GM23248 (cell line): ENCODE measurements around the gene RPS3. TPM values are rescaled to one million over a fixed set of nuclear protein-coding genes. Genes with fewer than 3 reads are reported as not detected.

Experiments
- DNase-seq: peaks from one replicate; pipeline ENCODE4 v3.0.0-alpha.2; 2015
- H2AFZ ChIP-seq: fragments of 200-600 bp; sonication (generic); 2 replicates; pipeline ENCODE4 v1.6.1; 2016; ENCODE audit warnings: antibody characterized with exemption
- H3F3A ChIP-seq: fragments of 200-600 bp; sonication (generic); 2 replicates; pipeline ENCODE4 v1.6.1; 2016; ENCODE audit warnings: mild to moderate bottlenecking, antibody characterized with exemption, mixed run types; ENCODE audit not compliant: insufficient read depth
- H3K27ac ChIP-seq: fragments of 200-600 bp; sonication (generic); 2 replicates; pipeline ENCODE4 v1.5.1; 2016; ENCODE audit warnings: mild to moderate bottlenecking
- H3K27me3 ChIP-seq: fragments of 200-600 bp; sonication (generic); replicated peaks from 2 replicates; pipeline ENCODE4 v1.6.1; 2016; ENCODE audit warnings: mild to moderate bottlenecking; ENCODE audit not compliant: insufficient read depth
- H3K36me3 ChIP-seq: fragments of 200-600 bp; sonication (generic); 2 replicates; pipeline ENCODE4 v1.6.1; 2016; ENCODE audit warnings: low read depth, mild to moderate bottlenecking
- H3K4me1 ChIP-seq: fragments of 200-600 bp; sonication (generic); 2 replicates; pipeline ENCODE4 v1.6.1; 2016; ENCODE audit warnings: mild to moderate bottlenecking; ENCODE audit not compliant: insufficient read depth
- H3K4me2 ChIP-seq: fragments of 200-600 bp; sonication (generic); one replicate; pipeline ENCODE4 v1.6.1; 2016; ENCODE audit warnings: mild to moderate bottlenecking; ENCODE audit not compliant: unreplicated experiment
- H3K4me3 ChIP-seq: fragments of 200-600 bp; sonication (generic); 2 replicates; pipeline ENCODE4 v1.5.1; 2016; ENCODE audit warnings: mild to moderate bottlenecking
- H3K79me2 ChIP-seq: fragments of 200-600 bp; sonication (generic); 2 replicates; pipeline ENCODE4 v1.6.1; 2016; ENCODE audit warnings: mild to moderate bottlenecking; ENCODE audit not compliant: insufficient read depth
- H3K9ac ChIP-seq: fragments of 200-600 bp; sonication (generic); 2 replicates; pipeline ENCODE4 v1.6.1; 2016; ENCODE audit warnings: mild to moderate bottlenecking
- H3K9me2 ChIP-seq: fragments of 200-600 bp; sonication (generic); 2 replicates; pipeline ENCODE4 v1.6.1; 2016; ENCODE audit warnings: mixed run types, mild to moderate bottlenecking, moderate library complexity; ENCODE audit not compliant: insufficient read depth
- H3K9me3 ChIP-seq: fragments of 200-600 bp; sonication (generic); one replicate; pipeline ENCODE4 v1.6.1; 2017; ENCODE audit warnings: low read depth
- H4K20me1 ChIP-seq: fragments of 200-600 bp; sonication (generic); 2 replicates; pipeline ENCODE4 v1.6.0; 2016; ENCODE audit not compliant: insufficient read depth
- EZH2 ChIP-seq: fragments of 200-600 bp; sonication (generic); IDR thresholded peaks from 2 replicates; pipeline ENCODE4 v1.6.1; 2018; ENCODE audit warnings: antibody characterized with exemption, mild to moderate bottlenecking; ENCODE audit not compliant: insufficient read depth, poor library complexity, severe bottlenecking
- EZH2phosphoT487 ChIP-seq: fragments of 200-600 bp; sonication (generic); IDR thresholded peaks from 2 replicates; pipeline ENCODE4 v1.6.1; 2018; ENCODE audit warnings: antibody characterized with exemption, moderate library complexity, mild to moderate bottlenecking, low read depth; ENCODE audit not compliant: insufficient read depth
- WGBS, 2 experiments: methylation state at CpG; one replicate each; pipeline ENCODE4 v1.1.6; 2015 to 2017; ENCODE audit warnings: low lambda C conversion rate in 2 of 2, low coverage in 1 of 2; ENCODE audit errors: missing lambda C conversion rate in 2 of 2; 5-methylcytosine and 5-hydroxymethylcytosine counted together
- in situ Hi-C: fragments of 300-500 bp; cut with MboI; formaldehyde crosslinking; loops from 2 replicates; pipeline ENCODE4 v1.15.0; 2020
- polyA plus RNA-seq: library from polyadenylated mRNA; unstranded; fragments of >200 nt; fragmentation: Nextera tagmentation; extraction: Ambion mirVana; gene quantifications from 2 replicates; pipeline ENCODE4 v1.2.1, GENCODE V29; 2016
- total RNA-seq: library from RNA; depleted of rRNA; stranded (reverse); fragments of >200 nt; shearing (Covaris generic); gene quantifications from 2 replicates; pipeline ENCODE4 v1.2.3, GENCODE V29; 2014

The RPS3 gene
- total and polyA plus RNA-seq, 2 experiments from 2014 or later: 896 to 1,048 TPM

- Histone ChIP-seq H3K9ac (no peak overlapping the region), H3K4me1 (peaks cover 8% of the 10 kb centered on the region; the same call in 1 of the 2 replicates), H3F3A (peaks cover 4% of the 10 kb centered on the region; the same call in 1 of the 2 replicates), H3K36me3 (no peaks in the 10 kb centered on the region), H3K9me3 (no peaks in the 10 kb centered on the region), H3K4me2 (peak overlapping the region; percentile 7), H2AFZ (no peak overlapping the region), H3K9me2 (no peaks in the 10 kb centered on the region), H3K4me3 (no peak overlapping the region), H3K27me3 (peaks cover 5% of the 10 kb centered on the region; the same call in 1 of the 2 replicates), H3K27ac (no peak overlapping the region), H3K79me2 (no peaks in the 10 kb centered on the region), H4K20me1 (no peaks in the 10 kb centered on the region)
- in situ Hi-C loops: no loop called here
- no peak for TF ChIP-seq EZH2
- TF ChIP-seq EZH2phosphoT487: no peak
- peak; percentile 68 for DNase-seq
- WGBS, 2 experiments: 19 to 24% methylated on average over 8 of the region's 8 CpGs
These were observed 27.1 kb upstream of the RPS3 start for GRCh38 chr11:75371949-75372876.

GRCh38 chr11:75373201-75373600, 26.1 kb upstream of the RPS3 start:
- no peak overlapping the region for H3K9ac ChIP-seq
- no peaks in the 10 kb centered on the region for H3K36me3 ChIP-seq
- in situ Hi-C loops: no loop called here
- DNase-seq: no peak
- no peaks in the 10 kb centered on the region for H3K79me2 ChIP-seq
- TF ChIP-seq EZH2phosphoT487: no peak
- no peak for TF ChIP-seq EZH2
- H3K9me2 ChIP-seq: no peaks in the 10 kb centered on the region
- WGBS, 2 experiments: 77 to 85% methylated on average over 4 to 8 of the region's 8 CpGs
- H3K4me3 ChIP-seq: no peak overlapping the region
- no peak overlapping the region for H3K4me2 ChIP-seq
- peaks cover 4% of the 10 kb centered on the region; the same call in 1 of the 2 replicates for H3F3A ChIP-seq
- H3K27ac ChIP-seq: no peak overlapping the region
- H3K9me3 ChIP-seq: no peaks in the 10 kb centered on the region
- no peak overlapping the region for H2AFZ ChIP-seq
- H4K20me1 ChIP-seq: no peaks in the 10 kb centered on the region
- H3K4me1 ChIP-seq: peaks cover 8% of the 10 kb centered on the region; the same call in 1 of the 2 replicates
- peaks cover 5% of the 10 kb centered on the region; the same call in 1 of the 2 replicates for H3K27me3 ChIP-seq

GRCh38 chr11:75374646-75375045, 24.7 kb upstream of the RPS3 start:
- TF ChIP-seq EZH2phosphoT487 (no peak), EZH2 (no peak)
- Histone ChIP-seq H3F3A (peaks cover 4% of the 10 kb centered on the region; the same call in 1 of the 2 replicates), H2AFZ (no peak overlapping the region), H3K27ac (no peak overlapping the region), H3K9me3 (no peaks in the 10 kb centered on the region), H3K4me1 (peaks cover 8% of the 10 kb centered on the region; the same call in 1 of the 2 replicates), H4K20me1 (no peaks in the 10 kb centered on the region), H3K4me3 (no peak overlapping the region), H3K79me2 (no peaks in the 10 kb centered on the region), H3K9me2 (no peaks in the 10 kb centered on the region), H3K27me3 (peaks cover 5% of the 10 kb centered on the region; the same call in 1 of the 2 replicates), H3K36me3 (no peaks in the 10 kb centered on the region), H3K9ac (no peak overlapping the region), H3K4me2 (no peak overlapping the region)
- no peak for DNase-seq
- 91 to 98% methylated on average over 4 of the region's 4 CpGs for WGBS, 2 experiments
- in situ Hi-C loops: no loop called here

GRCh38 chr11:75375626-75376025, 23.7 kb upstream of the RPS3 start:
- H3K9ac ChIP-seq: no peak overlapping the region
- H3K4me2 ChIP-seq: no peak overlapping the region
- no peak overlapping the region for H3K27ac ChIP-seq
- TF ChIP-seq EZH2 (no peak), EZH2phosphoT487 (no peak)
- no peaks in the 10 kb centered on the region for H4K20me1 ChIP-seq
- H3K36me3 ChIP-seq: no peaks in the 10 kb centered on the region
- H3K4me1 ChIP-seq: peaks cover 8% of the 10 kb centered on the region; the same call in 1 of the 2 replicates
- H3F3A ChIP-seq: peaks cover 4% of the 10 kb centered on the region; the same call in 1 of the 2 replicates
- H3K9me3 ChIP-seq: no peaks in the 10 kb centered on the region
- no peak overlapping the region for H2AFZ ChIP-seq
- H3K27me3 ChIP-seq: peaks cover 3% of the 10 kb centered on the region; the same call in 1 of the 2 replicates
- H3K79me2 ChIP-seq: no peaks in the 10 kb centered on the region
- in situ Hi-C loops: no loop called here
- WGBS, 2 experiments: 88 to 93% methylated on average over 8 of the region's 8 CpGs
- H3K4me3 ChIP-seq: no peak overlapping the region
- no peaks in the 10 kb centered on the region for H3K9me2 ChIP-seq
- DNase-seq: no peak
